Lower leg skin (tissue), 4 donors: Measurements from ENCODE around the gene EPS8L2. TPM values are rescaled to one million over a fixed set of nuclear protein-coding genes. Genes with fewer than 3 reads are reported as not detected.

ENCODE experiments used
- DNase-seq, 2 donors: peaks; one replicate each; pipeline ENCODE4 v3.0.0-alpha.2; 2019; ENCODE audit warnings: low spot score in 2 of 2
- H3K4me3 ChIP-seq: fragments of 200-600 bp; sonication (generic); 2 replicates; pipeline ENCODE4 v1.5.1; 2017; ENCODE audit warnings: mild to moderate bottlenecking, low read depth; ENCODE audit not compliant: poor library complexity, severe bottlenecking
- CTCF ChIP-seq, 3 donors: fragments of 450-650 bp; IDR thresholded peaks; one replicate each; pipeline ENCODE4 v1.5.1; 2016; ENCODE audit warnings: antibody characterized with exemption in 3 of 3, mild to moderate bottlenecking in 3 of 3, moderate library complexity in 2 of 3
- POLR2A ChIP-seq, 2 donors: fragments of 450-650 bp; IDR thresholded peaks; one replicate each; pipeline ENCODE4 v1.6.1; 2016 to 2017; ENCODE audit warnings: antibody characterized with exemption in 2 of 2, mild to moderate bottlenecking in 1 of 2, moderate library complexity in 1 of 2
- WGBS, 2 donors: methylation state at CpG; one replicate each; pipeline ENCODE4 v1.1.5; 2018; 5-methylcytosine and 5-hydroxymethylcytosine counted together
- intact Hi-C: fragments of 100-400 bp; cut with DNase I; formaldehyde crosslinking; loops from one replicate; pipeline ENCODE4 v1.15.0; 2023; ENCODE audit warnings: low total_unique reads
- total RNA-seq, 4 donors: library from RNA; depleted of rRNA; stranded (reverse); fragments of >200 nt; gene quantifications; one replicate each; pipeline ENCODE4 v1.1.0, GENCODE V29; 2016

EPS8L2 gene
- total RNA-seq, 4 donors from 2014 or later: 143 to 242 (median 164) TPM

GRCh38 chr11:746289-747157 lies 40.5 kb downstream of the EPS8L2 start:
- peak overlapping the region; percentile 95 for H3K4me3 ChIP-seq
- no peak for TF ChIP-seq CTCF (IDR thresholded peaks at IDR 0.05)
- no peak for TF ChIP-seq POLR2A (IDR thresholded peaks at IDR 0.05)
- intact Hi-C loops: no loop called here
- no peak for DNase-seq
- 31 to 43% methylated on average over 26 to 36 of the region's 46 CpGs for WGBS, 2 donors

GRCh38 chr11:747158-748006 lies 41.4 kb downstream of the EPS8L2 start, which contains the start of gene TALDO1:
TSS of gene TALDO1 (plus strand) at chr11:747464. CDS start at chr11:747482, 18 bp downstream.
- TF ChIP-seq POLR2A (IDR thresholded peaks at IDR 0.05): no peak
- TF ChIP-seq CTCF (IDR thresholded peaks at IDR 0.05): no peak
- peak; percentile 76 to 97 for DNase-seq
- intact Hi-C loops: no loop called here
- peak within 1 kb of the TSS; percentile 95 for H3K4me3 ChIP-seq
- 1% methylated on average over 20 to 47 of the region's 112 CpGs for WGBS, 2 donors

- no peak for DNase-seq
- intact Hi-C loops: no loop called here
- peak overlapping the region; percentile 95 for H3K4me3 ChIP-seq
- no peak for TF ChIP-seq CTCF (IDR thresholded peaks at IDR 0.05)
- no peak for TF ChIP-seq POLR2A (IDR thresholded peaks at IDR 0.05)
- WGBS, 2 donors: 4 to 8% methylated on average over 13 to 18 of the region's 18 CpGs
These were observed 42.0 kb downstream of the EPS8L2 start for GRCh38 chr11:748007-748359.

GRCh38 chr11:749731-750130 lies 43.7 kb downstream of the EPS8L2 start:
- WGBS, 2 donors: 46 to 72% methylated on average over 2 of the region's 2 CpGs
- TF ChIP-seq POLR2A (IDR thresholded peaks at IDR 0.05) (no peak), CTCF (IDR thresholded peaks at IDR 0.05) (no peak)
- DNase-seq: no peak
- no peak overlapping the region for H3K4me3 ChIP-seq
- intact Hi-C loops: no loop called here

GRCh38 chr11:760236-760635 lies 54.2 kb downstream of the EPS8L2 start:
- no peak overlapping the region for H3K4me3 ChIP-seq
- TF ChIP-seq CTCF (IDR thresholded peaks at IDR 0.05) (no peak), POLR2A (IDR thresholded peaks at IDR 0.05) (no peak)
- no peak for DNase-seq
- intact Hi-C loops: no loop called here
